GM12801 (cell line): ENCODE data around the gene DUSP9.

Experiments
- CTCF ChIP-seq: IDR thresholded peaks from one replicate; pipeline ENCODE4 v1.5.1; 2011; ENCODE audit warnings: control low read depth; ENCODE audit not compliant: insufficient read length; ENCODE audit errors: extremely low read depth

Gene DUSP9

GRCh38 chrX:153665726-153666306 lies 18.8 kb downstream of the DUSP9 start:
- no peak for TF ChIP-seq CTCF

GRCh38 chrX:153667281-153667955 lies 20.4 kb downstream of the DUSP9 start:
- TF ChIP-seq CTCF, result no peak

- TF ChIP-seq CTCF, result no peak
Observed at GRCh38 chrX:153667956-153668396, 21.0 kb downstream of the DUSP9 start.

- TF ChIP-seq CTCF, result no peak
Observed at GRCh38 chrX:153668423-153669173, 21.6 kb downstream of the DUSP9 start.

- TF ChIP-seq CTCF, result no peak
Observed at GRCh38 chrX:153669174-153669890, 22.3 kb downstream of the DUSP9 start.

GRCh38 chrX:153669901-153670731 lies 23.1 kb downstream of the DUSP9 start:
- TF ChIP-seq CTCF, result no peak
